NCI-H187 treated with DMSO at 0.1 percent for 48 hours (cell line): ENCODE data around the gene MRPS9.

ENCODE experiments used
- DNase-seq: peaks from one replicate; lab custom pipeline; 2025; lab: John Stamatoyannopoulos, UW

MRPS9 gene

DNA sequence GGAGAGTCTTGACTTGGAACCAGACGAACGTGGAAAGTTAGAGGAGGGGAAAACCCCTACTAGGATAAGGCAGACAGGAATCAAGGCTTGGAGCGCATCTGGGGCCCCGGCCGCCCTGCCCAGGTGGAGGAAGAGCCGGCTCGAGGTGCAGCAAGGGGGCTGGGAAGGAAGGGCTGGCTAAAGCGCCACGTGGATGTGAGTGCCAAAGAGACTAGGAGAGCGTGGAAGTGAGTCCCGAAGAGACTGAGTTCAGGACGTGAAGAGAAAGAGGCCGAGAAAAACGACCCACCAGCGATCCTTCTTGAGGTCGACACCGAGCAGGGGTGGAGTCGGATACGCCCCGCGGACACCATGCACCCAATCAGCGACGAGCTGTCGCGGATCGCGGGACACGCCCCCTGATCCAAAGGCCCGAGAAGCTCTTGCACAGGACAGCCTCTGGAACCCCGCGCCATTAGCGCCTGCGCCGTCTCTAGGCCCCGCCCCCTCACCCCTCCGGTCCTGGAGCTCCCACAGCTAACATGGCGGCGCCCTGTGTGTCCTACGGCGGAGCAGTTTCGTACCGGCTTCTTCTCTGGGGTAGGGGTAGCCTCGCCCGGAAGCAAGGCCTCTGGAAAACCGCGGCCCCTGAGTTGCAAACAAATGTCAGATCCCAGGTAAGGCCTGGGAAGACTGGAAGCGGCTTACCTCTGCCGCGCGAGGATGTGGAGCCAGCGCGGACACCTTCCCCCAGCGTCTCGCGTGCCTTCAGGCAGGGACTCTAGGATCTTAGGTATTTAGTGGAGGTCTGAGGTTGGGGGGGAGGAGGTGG, at the start of gene MRPS9:
TSS of gene MRPS9 (plus strand) at position 498 of the 811 bp plus-strand sequence. CDS start at position 522, 24 bp downstream.
- DNase-seq = peak; percentile 31

DNA sequence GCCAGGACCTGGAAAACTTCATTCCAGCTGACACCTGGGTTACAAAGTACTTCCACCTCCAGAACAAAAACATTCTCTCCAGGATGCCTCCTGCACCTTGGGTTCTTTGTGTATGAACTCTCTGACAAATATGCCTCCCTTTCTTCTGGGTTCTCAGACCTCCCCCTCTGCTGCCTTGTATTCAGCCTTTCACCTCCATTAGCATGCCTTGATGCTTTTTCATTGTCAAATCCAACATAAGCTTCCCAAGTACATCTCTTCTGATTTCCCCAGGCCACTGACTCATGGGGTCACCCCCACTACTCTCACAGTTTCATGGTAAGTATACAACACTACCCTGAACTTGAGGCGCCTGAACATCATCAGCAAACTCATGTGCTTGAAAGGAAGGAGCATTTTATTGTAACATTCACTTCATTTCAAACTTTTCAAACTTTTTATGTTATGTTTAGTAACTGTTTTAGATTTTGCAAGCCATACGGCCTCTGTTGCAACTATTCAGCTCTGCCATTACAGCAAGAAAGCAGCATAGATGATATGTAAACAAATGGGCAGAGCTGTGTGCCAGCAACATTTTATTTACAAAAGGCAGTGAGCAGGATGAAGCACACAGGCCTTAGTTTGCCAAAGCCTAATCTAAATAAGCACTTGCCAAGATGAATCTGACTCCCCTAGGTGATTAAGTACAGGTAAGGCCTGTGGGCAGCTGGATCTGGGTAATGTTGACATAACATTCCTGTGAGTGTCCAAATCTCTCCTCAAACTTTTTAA, 32.5 kb upstream of the MRPS9 start:
- no peak for DNase-seq

DNA sequence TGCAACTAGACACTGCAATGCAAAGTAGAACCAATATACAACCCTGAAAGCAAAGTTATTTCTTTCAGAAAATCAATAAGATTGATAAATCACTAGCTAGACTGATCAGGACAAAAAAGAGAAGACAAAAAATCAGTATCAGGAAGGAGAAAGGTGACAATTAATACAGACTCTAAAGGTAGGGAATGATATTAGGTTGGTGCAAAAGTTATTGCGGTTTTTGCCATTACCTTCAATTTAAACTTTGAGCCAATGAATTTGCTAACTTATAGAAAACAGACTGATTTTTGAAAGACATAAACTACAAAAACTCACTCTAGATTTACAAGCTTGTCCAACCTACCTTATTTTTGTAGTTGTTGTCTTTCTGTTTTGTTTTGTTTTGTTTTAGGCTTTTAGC, 30.5 kb upstream of the MRPS9 start:
- no peak for DNase-seq

DNA sequence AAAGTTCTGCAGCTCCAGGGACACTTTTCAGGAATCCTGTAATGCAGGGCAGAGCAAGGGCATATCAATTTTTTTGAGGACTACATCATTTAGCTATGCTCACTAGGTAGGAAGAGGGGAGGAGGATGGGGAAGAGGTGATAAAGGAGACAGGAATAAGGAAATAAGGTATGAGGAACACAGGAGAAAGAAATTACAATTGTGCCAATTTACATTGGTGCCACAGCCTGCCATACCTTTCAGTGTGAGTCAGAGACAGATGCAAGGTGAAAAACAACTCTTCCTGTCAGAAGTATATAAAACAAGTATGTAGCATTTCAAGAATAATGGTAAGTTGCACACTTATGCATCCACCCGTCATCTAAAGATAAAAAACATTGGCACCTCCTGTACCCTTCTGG, 5.4 kb upstream of the MRPS9 start:
- DNase-seq = no peak

DNA sequence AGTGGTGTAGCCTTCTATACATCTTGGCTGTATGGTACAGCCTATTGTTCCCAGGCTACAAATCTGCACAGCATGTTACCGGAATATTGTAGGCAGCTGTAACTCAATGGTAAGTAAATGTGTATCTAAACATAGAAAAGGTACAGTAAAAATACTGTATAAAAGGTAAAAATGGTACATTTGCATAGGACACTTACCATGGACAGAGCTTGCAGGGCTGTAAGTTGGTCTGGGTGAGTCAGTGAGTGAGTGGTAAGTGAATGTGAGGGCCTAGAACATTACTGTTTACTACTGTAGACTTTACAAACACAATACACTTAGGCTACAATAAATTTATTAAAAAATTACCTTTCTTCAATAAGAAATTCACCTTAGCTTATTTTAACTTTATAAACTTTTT, 3.7 kb upstream of the MRPS9 start:
- DNase-seq = no peak

DNA sequence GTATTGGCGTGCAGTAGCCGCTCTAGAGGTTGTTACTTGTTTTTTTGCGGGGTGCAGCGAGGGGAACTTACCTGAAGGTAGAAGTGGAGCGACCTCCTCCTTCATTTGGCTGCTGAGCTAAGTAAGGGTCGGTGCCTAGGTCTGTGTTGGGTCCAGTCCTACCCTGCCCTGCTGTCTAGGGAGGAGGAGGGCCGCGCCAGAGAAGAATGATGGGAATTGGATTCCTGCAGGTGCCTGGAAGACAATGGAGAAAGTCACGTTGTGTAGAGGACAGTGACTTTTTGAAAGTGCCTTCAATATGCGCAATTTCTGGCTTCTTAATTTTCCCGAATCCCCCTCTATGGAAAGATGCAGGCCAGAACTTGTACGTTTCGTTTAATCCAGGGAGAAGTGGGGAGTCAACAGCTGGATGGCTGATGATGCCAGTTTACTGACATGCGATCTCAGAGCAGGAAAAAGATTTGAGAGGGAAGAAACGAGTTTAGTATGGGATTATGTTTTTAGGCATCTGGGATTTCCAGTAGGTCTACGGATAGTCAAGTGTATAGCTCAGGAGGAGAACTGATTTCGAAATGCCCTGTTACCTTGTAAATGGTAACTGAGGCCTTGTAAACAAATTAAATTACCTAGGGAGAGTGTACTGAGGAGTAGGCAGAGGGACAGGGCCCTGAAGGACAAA, 653 bp downstream of the MRPS9 start:
- DNase-seq = no peak

DNA sequence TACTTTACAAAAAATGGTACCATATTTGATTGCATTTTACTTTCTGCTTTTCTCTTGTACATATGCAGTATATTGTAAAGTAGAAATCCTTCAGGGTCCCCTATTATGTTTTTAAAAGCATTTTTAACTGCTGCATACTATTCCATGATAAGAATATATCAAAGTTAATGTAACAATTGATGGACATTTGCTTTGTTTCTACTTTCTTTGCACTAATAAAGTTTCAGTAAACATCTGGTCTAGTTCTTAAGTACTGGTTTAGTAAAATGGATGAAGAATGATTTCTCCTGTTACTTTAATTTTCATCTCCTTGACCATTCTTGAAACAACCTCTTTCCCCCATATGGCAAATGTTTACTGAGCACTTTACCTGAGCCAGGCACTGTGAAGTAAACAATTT, 1.7 kb downstream of the MRPS9 start:
- no peak for DNase-seq

DNA sequence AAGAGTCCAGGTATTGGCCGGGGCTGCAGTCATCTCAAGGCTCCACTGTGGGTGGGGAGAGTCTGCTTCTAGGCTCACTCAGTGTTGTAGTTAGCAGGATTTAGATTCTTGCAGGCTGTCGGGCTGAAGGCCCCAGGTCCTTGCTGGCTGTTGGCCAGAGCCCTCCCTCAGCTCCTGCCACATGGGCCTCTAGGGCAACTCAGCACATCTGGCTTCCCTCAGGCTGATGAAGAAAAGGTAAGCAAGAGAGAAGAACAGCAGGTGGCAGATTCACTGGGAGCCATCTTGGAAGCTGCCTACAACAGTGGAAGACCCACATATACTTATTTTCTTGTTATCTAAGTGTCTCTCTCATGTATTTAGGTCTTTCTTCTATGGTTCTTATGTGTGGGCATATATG, 4.3 kb downstream of the MRPS9 start:
- no peak for DNase-seq

DNA sequence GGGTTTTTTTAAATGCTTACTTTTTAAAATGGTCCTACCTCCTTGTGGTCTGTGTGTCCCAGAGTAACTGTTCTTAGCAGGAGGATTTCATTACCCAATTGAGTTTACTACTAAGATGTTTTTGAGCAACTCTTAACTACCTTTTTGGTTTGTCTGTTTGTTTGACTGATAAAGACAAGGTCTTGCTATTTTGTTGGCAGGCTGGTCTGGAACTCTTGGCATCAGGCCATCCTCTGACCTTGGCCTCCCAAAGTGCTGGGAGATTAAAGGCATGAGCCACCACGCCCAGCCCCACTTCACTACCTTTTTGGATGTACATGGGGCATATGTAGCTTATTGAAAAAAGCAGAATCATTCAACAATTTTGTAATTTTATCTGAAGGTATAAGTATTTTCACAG, 14.9 kb downstream of the MRPS9 start:
- no peak for DNase-seq

DNA sequence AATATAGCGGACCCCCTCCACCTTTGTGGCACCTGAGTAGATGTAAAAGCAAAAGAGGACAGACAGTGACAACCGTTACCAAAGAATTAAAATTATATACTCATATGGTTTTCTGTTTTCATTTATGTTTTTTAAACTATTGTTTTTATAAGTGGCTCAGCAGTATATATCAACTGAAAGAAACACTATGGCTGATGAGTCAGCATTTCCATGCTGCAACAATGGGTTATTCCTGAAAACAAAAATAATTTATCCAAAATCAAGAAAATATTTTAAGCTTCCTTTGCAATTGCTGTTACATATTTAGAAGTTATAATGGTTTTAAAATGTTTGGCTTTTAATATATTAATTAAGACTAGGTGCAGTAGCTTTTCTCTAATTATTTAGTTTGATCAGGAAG, 17.7 kb downstream of the MRPS9 start:
- no peak for DNase-seq

DNA sequence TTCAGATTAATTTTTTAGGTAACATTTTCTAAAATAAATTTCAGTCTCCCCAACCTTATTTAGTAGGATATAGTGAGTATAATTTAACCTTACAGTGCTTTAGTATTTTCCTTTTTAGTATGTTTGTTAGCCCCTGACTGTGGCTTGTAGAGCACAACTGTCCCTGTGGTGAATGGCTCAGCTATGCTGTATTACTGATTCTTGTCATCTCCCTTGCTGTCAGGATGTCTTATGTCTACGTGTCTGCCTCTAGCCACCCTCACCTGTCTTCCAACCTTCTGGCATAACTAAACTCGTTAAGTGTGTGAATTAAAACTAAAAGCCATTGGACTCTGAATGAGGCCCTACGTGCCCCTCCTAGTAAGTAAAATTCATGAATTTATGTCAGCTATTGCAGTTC, 18.4 kb downstream of the MRPS9 start:
- no peak for DNase-seq

DNA sequence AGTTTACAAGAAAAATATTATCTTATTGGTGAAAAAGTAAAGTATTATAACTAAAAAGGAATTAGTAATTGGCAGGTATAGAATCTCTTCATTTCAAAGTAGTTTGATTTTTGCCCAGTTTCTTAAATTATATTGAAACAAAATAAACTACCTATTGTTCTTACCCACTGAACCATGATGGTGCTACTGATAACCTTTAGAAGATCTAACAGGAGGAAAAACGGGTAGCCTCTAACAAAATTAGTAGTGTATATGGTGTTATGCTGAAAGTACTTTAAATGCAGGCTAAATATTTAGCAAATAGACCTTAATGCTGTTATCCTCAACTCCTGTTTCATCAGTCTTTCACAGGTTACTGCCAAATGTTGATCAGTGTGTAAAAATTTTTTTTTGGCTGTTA, 19.1 kb downstream of the MRPS9 start:
- DNase-seq = no peak

DNA sequence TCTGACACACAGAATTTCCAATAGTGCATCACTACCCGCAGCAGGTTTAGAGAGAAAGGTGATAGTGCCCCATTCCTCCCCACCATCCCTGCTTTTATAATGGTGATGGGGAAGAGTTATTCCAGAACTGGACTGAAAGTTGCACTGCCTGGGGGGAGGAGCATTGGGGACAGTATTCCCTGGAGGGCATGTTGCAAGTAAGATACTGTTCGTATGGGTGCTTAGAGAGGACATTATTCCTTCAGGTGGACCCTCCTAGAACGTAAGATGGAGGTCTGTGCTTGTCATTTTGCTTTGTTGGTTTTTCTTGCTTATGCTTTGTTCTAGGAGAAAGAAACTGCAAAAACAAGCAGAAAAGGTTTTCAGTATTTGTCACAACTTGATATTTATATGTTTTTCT, 23.7 kb downstream of the MRPS9 start:
- no peak for DNase-seq

DNA sequence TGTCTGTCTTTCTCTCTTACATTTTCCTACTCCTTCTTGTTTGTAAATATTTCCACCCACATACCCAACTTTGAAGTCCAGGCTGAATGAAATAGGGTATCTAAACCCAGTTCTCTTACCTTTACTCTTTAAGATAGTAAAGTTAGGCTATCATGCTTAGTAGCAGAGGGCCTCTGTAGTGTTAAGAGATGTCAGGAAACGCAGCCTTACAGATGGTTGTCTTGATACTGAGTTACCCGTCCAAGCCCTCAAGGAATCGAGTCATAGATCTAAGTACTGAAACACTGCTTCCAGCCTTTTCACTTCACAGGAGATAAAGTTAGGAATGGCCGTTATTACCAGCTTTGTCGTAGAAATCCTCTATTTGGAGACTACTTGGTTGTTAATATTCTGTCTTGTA, 24.3 kb downstream of the MRPS9 start:
- no peak for DNase-seq

DNA sequence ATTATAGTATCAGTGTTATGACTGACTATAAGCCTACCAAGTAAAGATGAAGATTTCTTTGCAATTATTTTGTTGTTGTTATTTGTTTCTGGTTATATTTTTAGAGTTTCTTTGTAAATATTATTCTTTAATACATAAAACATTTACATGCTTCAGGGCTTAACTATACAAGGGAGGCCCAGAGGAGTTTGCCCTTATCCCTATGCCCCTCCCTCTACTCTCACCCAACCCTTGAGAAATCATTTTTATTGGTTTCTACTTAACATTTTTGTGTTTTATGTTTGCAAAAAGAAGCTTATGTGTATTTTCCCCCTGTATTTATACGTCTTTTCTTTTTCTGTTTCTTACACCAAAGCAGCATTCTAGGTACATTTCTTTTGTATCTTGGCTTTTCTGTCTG, 30.5 kb downstream of the MRPS9 start:
- DNase-seq = no peak

DNA sequence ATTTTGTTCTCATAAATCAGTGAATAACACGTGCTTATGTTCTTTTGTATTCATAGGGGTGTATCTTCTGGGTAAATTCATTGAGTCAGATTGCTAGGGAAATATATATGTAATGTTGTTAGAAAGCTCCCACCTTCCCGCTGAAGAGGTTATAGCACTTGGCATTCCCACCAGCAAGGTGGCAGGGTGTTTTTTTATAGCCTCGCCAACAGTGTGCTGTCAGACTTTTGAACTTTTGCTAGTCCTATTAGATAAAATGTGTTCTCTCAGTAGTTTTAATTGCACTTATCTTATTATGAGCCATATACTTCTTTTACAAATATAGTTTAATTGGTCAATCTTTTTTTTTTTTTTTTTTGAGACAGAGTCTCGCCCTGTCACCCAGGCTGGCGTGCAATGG, 31.0 kb downstream of the MRPS9 start:
- DNase-seq = no peak

DNA sequence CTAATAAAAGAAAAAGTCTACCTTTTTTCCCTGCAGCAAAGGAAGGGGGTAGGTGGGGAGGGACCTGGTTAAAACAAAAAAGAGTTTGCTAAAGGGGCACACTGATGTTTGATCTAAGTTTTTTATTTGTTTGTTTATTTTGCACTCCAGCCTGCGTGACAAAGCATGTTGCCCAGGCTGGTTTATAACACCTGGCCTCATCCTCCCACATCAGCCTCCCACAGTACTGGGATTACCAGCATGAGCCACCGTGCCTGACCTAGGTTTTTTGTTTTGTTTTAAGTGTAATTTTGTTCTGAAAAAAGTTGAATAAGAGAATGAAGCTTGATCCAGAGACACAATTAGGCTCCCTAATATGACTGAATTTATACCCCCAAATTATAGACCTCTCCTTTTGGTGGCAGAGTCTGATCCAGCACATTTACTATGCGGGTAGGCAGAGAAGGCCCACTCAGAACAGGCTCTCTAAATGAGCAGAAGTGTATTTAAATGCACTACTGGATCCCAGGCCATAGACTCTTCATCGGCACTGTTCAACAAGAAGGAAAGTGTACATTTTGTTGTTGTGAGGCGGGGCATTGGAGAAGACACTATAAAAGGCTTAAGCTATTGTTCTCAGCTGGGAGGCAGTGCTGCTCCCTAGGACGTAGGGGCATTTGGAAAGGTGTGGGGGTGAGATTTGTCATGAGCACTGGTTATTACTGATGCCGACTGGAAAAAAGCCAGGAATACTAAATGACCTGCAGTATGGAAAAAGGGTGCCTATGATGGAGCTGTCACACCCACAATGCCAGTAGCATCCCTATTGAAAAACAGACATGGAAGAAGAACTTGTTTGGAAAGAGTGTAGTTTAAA, 32.4 kb downstream of the MRPS9 start:
- DNase-seq = no peak

DNA sequence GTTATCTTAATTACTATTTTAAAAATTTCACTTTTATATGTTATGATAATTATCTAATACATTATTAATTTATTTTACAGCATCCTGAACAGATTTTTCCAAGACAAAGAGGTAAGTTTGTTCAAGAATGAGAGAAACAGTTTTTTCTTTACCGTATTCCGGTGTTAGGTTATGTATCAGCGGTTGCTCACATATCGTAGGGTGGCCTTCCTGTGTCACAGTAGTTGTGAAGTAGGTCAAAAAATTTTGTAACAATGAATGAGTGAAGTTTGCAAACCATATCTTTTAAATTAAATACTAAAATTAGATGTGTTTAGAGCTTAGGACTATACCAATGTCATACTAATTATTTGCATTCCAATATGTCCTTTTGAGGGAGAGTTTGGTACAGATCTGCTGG, 33.5 kb downstream of the MRPS9 start:
- no peak for DNase-seq

DNA sequence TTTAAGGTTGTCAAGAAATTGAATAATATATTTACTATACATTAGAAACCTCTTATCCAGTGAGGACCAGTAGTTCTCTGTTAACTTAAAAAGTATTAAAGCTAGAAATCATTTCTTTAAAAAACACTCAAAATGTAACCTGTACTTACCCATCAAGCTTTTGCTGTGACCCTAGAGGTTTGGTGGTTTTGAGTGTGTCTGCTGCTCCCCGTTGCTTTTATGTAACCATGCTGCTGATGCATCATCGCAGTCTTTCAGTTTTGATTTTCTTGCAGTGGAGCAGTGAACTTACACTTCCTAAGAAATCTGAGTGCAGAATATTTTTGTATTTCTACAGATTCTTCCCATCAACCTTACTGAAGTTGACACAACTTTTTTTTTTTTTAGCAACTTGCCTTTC, 34.2 kb downstream of the MRPS9 start:
- no peak for DNase-seq

DNA sequence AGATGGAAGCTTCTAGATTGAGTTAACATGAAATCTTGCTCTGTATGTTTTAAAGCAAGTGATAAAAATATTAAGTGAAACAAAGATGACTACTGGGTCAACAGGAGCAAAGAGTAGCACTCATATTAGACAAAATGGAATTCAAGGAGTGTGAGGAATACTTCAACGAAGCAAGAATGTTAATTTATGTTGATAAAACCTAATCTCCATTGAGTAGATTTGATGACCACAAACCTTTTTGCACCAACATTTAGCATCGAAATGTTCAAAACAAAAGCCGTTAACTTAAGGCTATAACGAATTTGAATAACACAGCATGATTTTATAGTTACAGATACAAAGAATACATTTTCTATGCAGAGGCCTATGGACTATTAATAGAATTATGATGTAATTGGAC, 35.7 kb downstream of the MRPS9 start:
- no peak for DNase-seq

DNA sequence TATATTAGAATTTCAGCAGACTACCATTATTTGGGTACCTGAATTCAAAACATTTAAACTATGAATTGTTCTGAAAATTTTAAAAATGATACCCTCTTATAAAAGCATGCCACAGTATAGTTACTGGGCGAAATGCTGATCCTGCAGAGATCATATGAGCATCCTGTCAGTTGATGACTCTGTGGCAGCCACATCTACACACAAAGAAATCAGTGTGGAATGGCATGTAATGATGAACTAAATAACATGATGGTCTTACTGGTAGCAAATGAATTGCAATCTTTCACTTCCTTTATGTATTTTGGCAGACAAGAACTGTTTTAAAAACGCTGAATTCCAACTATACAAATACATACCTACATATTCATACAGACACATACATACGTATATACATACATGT, 38.3 kb downstream of the MRPS9 start:
- DNase-seq = no peak

DNA sequence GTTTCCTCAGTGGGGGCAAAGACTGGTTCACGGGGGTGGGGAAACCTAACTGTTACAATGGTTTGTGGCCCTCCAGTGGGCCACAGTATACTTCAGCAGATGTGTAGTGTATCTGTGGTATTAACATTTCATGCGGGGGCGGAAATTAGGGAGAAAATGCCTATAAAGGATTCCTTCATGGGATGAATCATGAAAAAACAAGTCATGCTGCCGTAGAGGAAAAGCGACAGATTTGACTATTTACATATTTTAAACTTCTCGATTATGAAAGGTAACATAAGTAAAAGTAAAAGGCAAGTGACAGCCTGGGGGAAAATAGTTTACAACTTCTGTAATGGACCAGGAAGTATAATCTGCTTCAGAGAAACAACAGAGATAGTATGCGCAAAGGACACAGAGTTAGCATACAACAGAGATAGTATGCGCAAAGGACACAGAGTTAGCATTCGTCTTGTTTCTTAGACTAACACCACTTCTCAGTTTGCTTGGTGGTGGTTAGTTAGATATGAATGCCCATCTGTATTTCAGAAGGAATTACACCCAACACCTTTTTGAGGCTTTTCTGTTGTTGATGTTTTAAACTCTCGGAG, 41.1 kb downstream of the MRPS9 start:
- no peak for DNase-seq
